ENCODE measurements around the gene HNRNPUL1. TPM values are rescaled to one million over a fixed set of nuclear protein-coding genes. Genes with fewer than 3 reads are reported as not detected.

The HNRNPUL1 gene
- total and polyA plus RNA-seq, 2 of the 8 experiments (the other 6 are each of a cell fraction or from before 2014, with no cell fraction given) = 99.5 to 264 TPM

DNA sequence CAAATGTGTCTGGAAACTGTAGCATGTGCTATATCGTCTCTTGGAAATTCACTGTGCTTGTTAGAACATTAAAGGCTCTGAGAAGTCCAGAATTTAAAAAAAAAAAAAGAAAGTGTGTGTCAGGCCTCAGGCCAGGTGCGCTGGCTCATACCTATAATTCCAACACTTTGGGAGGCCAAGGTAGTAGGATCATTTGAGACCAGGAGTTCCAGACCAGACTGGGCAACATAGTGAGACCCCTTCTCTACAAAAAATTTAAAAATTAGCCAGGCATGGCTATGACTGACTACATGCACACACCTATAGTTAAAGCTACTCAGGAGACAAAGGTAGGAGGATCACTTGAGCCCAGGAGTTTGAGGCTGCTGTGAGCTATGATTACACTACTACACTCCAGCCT is 4.9 kb downstream of the HNRNPUL1 start:
- no peak overlapping the region for H3K14ac ChIP-seq (ENCODE audit: insufficient read length)
- no peak overlapping the region for H3K27ac ChIP-seq (ENCODE audit: low read depth, low read length)
- peaks cover 0 to 10% (median 5%) of the 10 kb centered on the region in 4 experiments; a peak in 6 of 7 replicates for H3K4me1 ChIP-seq (replicated peaks in 1 of 4; ENCODE audit: control insufficient read depth in 3 of 4, insufficient read depth in 4 of 4, low read length in 3 of 4)
- no peak overlapping the region for H4K91ac ChIP-seq (replicated peaks; ENCODE audit: insufficient read length, low read length)
- no peak overlapping the region for H3K9ac ChIP-seq (replicated peaks in 1 of 4; ENCODE audit: extremely low read depth in 1 of 4, low read depth in 3 of 4, low read length in 3 of 4)
- H2BK20ac ChIP-seq (ENCODE audit: low read length) = no peak overlapping the region
- no peaks in the 10 kb centered on the region for H3K27me3 ChIP-seq (replicated peaks in 1 of 4; ENCODE audit: control insufficient read depth in 3 of 4, extremely low read depth in 1 of 4, insufficient read depth in 3 of 4, low read length in 3 of 4)
- H2BK12ac ChIP-seq (ENCODE audit: low read depth, low read length) = no peak overlapping the region
- peaks cover 5% of the 10 kb centered on the region for H3K23me2 ChIP-seq (ENCODE audit: low read depth, low read length)
- H4K5ac ChIP-seq (ENCODE audit: insufficient read length, low read depth, low read length) = no peak overlapping the region
- H3K79me2 ChIP-seq (ENCODE audit: control insufficient read depth in 1 of 2, insufficient read depth in 2 of 2, low read length in 2 of 2) = peaks cover 39 to 52% of the 10 kb centered on the region in 2 experiments
- WGBS, 2 experiments (ENCODE audit: extremely low coverage in 1 of 2, insufficient coverage in 1 of 2, insufficient read length in 1 of 2, insufficient replicate concordance in 2 of 2, low coverage in 1 of 2, low lambda C conversion rate in 2 of 2, missing lambda C conversion rate in 1 of 2) = 100% methylated on average over 2 of the region's 2 CpGs; no CpG with 5 or more reads in 1 of the 2 experiments
- no peak overlapping the region for H2BK120ac ChIP-seq (replicated peaks; ENCODE audit: low read depth, low read length)
- H3K36me3 ChIP-seq (ENCODE audit: control insufficient read depth in 2 of 4, insufficient read depth in 4 of 4, low read length in 3 of 4) = peaks cover 52 to 65% (median 57%) of the 10 kb centered on the region in 4 experiments
- no peak overlapping the region for H3K4me2 ChIP-seq (ENCODE audit: insufficient read depth in 1 of 2, low read depth in 2 of 2, low read length in 2 of 2)
- no peak overlapping the region for H2BK15ac ChIP-seq (ENCODE audit: low read length)
- no peak overlapping the region for H2BK5ac ChIP-seq (ENCODE audit: low read depth, low read length)
- H3K9me3 ChIP-seq (ENCODE audit: insufficient read depth in 2 of 2, low read depth in 1 of 2, low read length in 1 of 2) = no peaks in the 10 kb centered on the region
- no peak overlapping the region for H3K4me3 ChIP-seq (ENCODE audit: extremely low read depth in 1 of 4, insufficient read depth in 2 of 4, low read depth in 3 of 4, low read length in 4 of 4)
- peaks cover 18% of the 10 kb centered on the region for H3K79me1 ChIP-seq (ENCODE audit: low read depth, low read length)
- no peak overlapping the region for H4K8ac ChIP-seq (ENCODE audit: extremely low read depth, insufficient read depth, low read length)
- H3K4ac ChIP-seq (replicated peaks; ENCODE audit: insufficient read length, low read depth, low read length) = no peak overlapping the region
- CTCF ChIA-PET (ENCODE audit: partially characterized antibody) = interaction anchor here (1.0 to 1.3 kb wide), 3 partner anchors 11 to 64 kb away, joined by 3 to 6 read pairs (median 5); no protein-coding TSS in a partner anchor
- H2AFZ ChIP-seq (ENCODE audit: low read length) = no peak overlapping the region
- H4K20me1 ChIP-seq (replicated peaks in 1 of 2; ENCODE audit: control insufficient read depth in 1 of 2, insufficient read depth in 2 of 2, low read length in 2 of 2) = peaks cover 12 to 20% of the 10 kb centered on the region in 2 experiments
- no peak overlapping the region for H2AK5ac ChIP-seq (ENCODE audit: low read depth, low read length)
- H3K23ac ChIP-seq (ENCODE audit: insufficient read length) = no peak overlapping the region
- DNase-seq (ENCODE audit: low read depth in 1 of 2, low spot score in 2 of 2) = no peak
- no peak for FAIRE-seq
- POLR2A ChIA-PET (ENCODE audit: partially characterized antibody) = interaction anchor here (0.6 to 38.6 kb wide), 5 partner anchors 11 to 1228 kb away, joined by 3 to 579 read pairs (median 4); partner anchors contain the start of gene CCDC97
- no peak overlapping the region for H3K56ac ChIP-seq (replicated peaks; ENCODE audit: insufficient read length, low read depth, low read length)
- H3K18ac ChIP-seq (ENCODE audit: extremely low read depth, low read length) = no peak overlapping the region
- TF ChIP-seq RXRA (IDR thresholded peaks at IDR 0.05; ENCODE audit: insufficient read depth, low read depth, low read length) = no peak
- TF ChIP-seq EGR1 (IDR thresholded peaks at IDR 0.05; ENCODE audit: borderline replicate concordance, low read depth, low read length) = no peak
- no peak for TF ChIP-seq KDM5A (IDR thresholded peaks at IDR 0.05; ENCODE audit: low read length)
- no peak for TF ChIP-seq BACH1 (IDR thresholded peaks at IDR 0.05; ENCODE audit: low read length)
- no peak for TF ChIP-seq TCF12 (IDR thresholded peaks at IDR 0.05; ENCODE audit: low read depth, low read length)
- no peak for TF ChIP-seq MAFK (IDR thresholded peaks at IDR 0.05; ENCODE audit: low read depth, low read length)
- TF ChIP-seq HDAC2 (IDR thresholded peaks at IDR 0.05; ENCODE audit: borderline replicate concordance in 1 of 2, low read depth in 2 of 2, low read length in 2 of 2) = no peak
- TF ChIP-seq PHF8 (conservative IDR thresholded peaks at IDR 0.05; ENCODE audit: low read depth, low read length) = no peak
- no peak for TF ChIP-seq SIRT6 (IDR thresholded peaks at IDR 0.05; ENCODE audit: low read length)
